A673 (cell line): ENCODE results near the gene CTNNA1. TPM values are rescaled to one million over a fixed set of nuclear protein-coding genes. Genes with fewer than 3 reads are reported as not detected.

ENCODE experiments used
- BruUV-seq: library from RNA; stranded (reverse); fragments of 400-500 nt; replicated peaks from 2 replicates; lab custom pipeline; 2021; lab: Mats Ljungman, UMichigan
- CTCF ChIA-PET: fragments of 300-600 bp; sonication (Branson Sonifier 250); formaldehyde crosslinking; loops from one replicate; lab custom pipeline; 2022; ENCODE audit warnings: antibody characterized with exemption; lab: Charles Lee
- POLR2A ChIA-PET: fragments of 300-600 bp; sonication (Branson Sonifier 250); formaldehyde crosslinking; loops from one replicate; lab custom pipeline; 2022; ENCODE audit warnings: antibody characterized with exemption; ENCODE audit not compliant: low non-redundant PET; lab: Charles Lee
- DNase-seq: peaks from one replicate; pipeline ENCODE4 v3.0.0-alpha.2; 2015; ENCODE audit warnings: low spot score
- H3K27ac ChIP-seq: fragments of 200-600 bp; sonication (generic); 2 replicates; pipeline ENCODE4 v1.5.1; 2016; ENCODE audit warnings: mixed run types, low read depth, mild to moderate bottlenecking, mixed read lengths, antibody characterized with exemption, low read length; ENCODE audit not compliant: poor library complexity, severe bottlenecking
- H3K27me3 ChIP-seq: fragments of 200-600 bp; sonication (generic); replicated peaks from 2 replicates; pipeline ENCODE4 v1.6.1; 2017; ENCODE audit warnings: mixed run types, low read depth, mild to moderate bottlenecking, mixed read lengths, antibody characterized with exemption, low read length; ENCODE audit not compliant: insufficient read depth, poor library complexity
- H3K36me3 ChIP-seq: fragments of 200-600 bp; sonication (generic); 2 replicates; pipeline ENCODE4 v1.6.1; 2016; ENCODE audit warnings: mixed run types, mild to moderate bottlenecking, mixed read lengths, antibody characterized with exemption, low read length; ENCODE audit not compliant: insufficient read depth, poor library complexity, severe bottlenecking
- H3K4me1 ChIP-seq: fragments of 200-600 bp; sonication (generic); 2 replicates; pipeline ENCODE4 v1.6.1; 2017; ENCODE audit warnings: mixed run types, mild to moderate bottlenecking, mixed read lengths, antibody characterized with exemption, low read length; ENCODE audit not compliant: insufficient read depth, poor library complexity, severe bottlenecking
- H3K4me3 ChIP-seq: fragments of 200-600 bp; sonication (generic); 2 replicates; pipeline ENCODE4 v1.5.1; 2016; ENCODE audit warnings: low read depth, mixed run types, mild to moderate bottlenecking, mixed read lengths, low read length; ENCODE audit not compliant: poor library complexity, severe bottlenecking
- H3K9me3 ChIP-seq: fragments of 200-600 bp; sonication (generic); 2 replicates; pipeline ENCODE4 v1.6.1; 2016; ENCODE audit warnings: mixed run types, low read depth, mild to moderate bottlenecking, mixed read lengths, antibody characterized with exemption, low read length; ENCODE audit not compliant: poor library complexity, severe bottlenecking
- EZH2 ChIP-seq: fragments of 200-600 bp; sonication (generic); IDR thresholded peaks from 2 replicates; pipeline ENCODE4 v1.6.1; 2017; ENCODE audit warnings: borderline replicate concordance, low read depth, mild to moderate bottlenecking, mixed read lengths, antibody characterized with exemption, low read length; ENCODE audit not compliant: poor library complexity, severe bottlenecking
- intact Hi-C: fragments of 100-400 bp; cut with micrococcal nuclease; formaldehyde crosslinking; loops from one replicate; pipeline ENCODE4 v1.10.0; 2022; ENCODE audit not compliant: unreplicated experiment
- total RNA-seq: library from RNA; stranded (reverse); gene quantifications from 2 replicates; pipeline ENCODE4 v1.2.3, GENCODE V29; 2021
- TF ChIP-seq, protein P1 (sequence below): fragments of 300-800, 200-600 bp; sonication (generic); conservative IDR thresholded peaks from 2 replicates; pipeline ENCODE4 v1.5.1; 2017; ENCODE audit warnings: low read depth, mild to moderate bottlenecking, antibody characterized with exemption, low read length, moderate library complexity, mixed read lengths

Gene CTNNA1
- total RNA-seq, 1 experiment from 2014 or later: 249 TPM

DNA sequence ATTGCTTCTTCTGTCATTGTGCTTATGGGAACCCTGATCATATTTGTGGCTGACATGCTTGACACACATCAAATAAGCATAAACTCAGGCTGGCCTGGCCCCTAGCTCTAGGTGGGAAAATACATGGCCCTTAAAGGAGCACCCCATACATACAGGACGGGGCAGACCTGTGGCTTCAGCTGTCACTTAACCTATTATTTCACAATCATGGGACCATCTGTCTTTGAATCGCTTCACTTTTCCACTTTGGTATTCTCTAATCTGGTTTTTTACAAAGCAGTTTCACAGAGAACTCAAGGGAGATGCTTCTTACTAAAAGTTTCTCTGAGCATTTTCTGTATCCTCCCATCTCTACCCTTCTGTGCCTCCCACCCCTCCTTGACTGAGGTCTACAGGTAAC, 156.5 kb downstream of the CTNNA1 start:
- Histone ChIP-seq H3K4me3 (no peak overlapping the region), H3K9me3 (no peaks in the 10 kb centered on the region), H3K27me3 (no peaks in the 10 kb centered on the region), H3K4me1 (peaks cover 7% of the 10 kb centered on the region), H3K36me3 (no peaks in the 10 kb centered on the region), H3K27ac (no peak overlapping the region)
- intact Hi-C loops: no loop called here
- TF ChIP-seq EZH2: no peak
- TF ChIP-seq, protein P1, sequence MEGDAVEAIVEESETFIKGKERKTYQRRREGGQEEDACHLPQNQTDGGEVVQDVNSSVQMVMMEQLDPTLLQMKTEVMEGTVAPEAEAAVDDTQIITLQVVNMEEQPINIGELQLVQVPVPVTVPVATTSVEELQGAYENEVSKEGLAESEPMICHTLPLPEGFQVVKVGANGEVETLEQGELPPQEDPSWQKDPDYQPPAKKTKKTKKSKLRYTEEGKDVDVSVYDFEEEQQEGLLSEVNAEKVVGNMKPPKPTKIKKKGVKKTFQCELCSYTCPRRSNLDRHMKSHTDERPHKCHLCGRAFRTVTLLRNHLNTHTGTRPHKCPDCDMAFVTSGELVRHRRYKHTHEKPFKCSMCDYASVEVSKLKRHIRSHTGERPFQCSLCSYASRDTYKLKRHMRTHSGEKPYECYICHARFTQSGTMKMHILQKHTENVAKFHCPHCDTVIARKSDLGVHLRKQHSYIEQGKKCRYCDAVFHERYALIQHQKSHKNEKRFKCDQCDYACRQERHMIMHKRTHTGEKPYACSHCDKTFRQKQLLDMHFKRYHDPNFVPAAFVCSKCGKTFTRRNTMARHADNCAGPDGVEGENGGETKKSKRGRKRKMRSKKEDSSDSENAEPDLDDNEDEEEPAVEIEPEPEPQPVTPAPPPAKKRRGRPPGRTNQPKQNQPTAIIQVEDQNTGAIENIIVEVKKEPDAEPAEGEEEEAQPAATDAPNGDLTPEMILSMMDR: no peak
- no TSS peak for BruUV-seq
- ChIA-PET POLR2A (no interaction called here), CTCF (no interaction called here)
- no peak for DNase-seq

DNA sequence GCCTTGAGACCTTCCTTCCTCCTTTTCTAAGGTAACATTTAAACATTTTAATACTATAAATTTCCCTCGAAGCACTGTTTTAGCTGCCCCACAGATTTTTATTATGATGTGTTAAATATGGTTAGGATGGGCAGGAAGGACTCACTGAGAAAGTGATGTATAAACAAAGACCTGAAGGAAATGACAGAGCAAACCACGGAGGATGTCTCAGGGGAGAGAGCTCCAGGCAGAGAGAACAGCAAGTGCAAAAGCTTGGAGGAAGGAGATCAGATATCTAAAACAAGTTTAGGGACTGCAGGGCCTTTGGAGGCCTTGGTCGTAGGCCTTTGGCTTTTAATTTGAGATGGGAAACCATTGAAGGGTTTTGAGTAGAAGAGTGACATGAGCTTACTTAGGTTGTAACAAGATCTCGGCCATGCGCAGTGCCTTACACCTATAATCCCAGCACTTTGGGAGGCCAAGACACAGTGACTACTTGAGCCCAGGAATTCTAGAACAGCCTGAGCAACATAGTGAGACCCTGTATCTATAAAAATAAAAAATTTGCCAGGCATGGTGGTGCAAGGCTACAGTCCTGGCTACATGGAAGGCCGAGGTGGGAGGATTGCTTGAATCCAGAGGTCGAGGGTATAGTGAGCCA, 157.4 kb downstream of the CTNNA1 start:
- ChIA-PET CTCF (no interaction called here), POLR2A (interaction anchor here (0.6 kb wide), 1 partner anchor 446 kb away, joined by 3 read pairs; no protein-coding TSS in a partner anchor)
- no peak for TF ChIP-seq EZH2
- TF ChIP-seq, protein P1: no peak
- intact Hi-C loops: no loop called here
- H3K4me1 ChIP-seq: peaks cover 7% of the 10 kb centered on the region
- H3K9me3 ChIP-seq: no peaks in the 10 kb centered on the region
- peak; percentile 28 for DNase-seq
- H3K4me3 ChIP-seq: no peak overlapping the region
- H3K27ac ChIP-seq: no peak overlapping the region
- no peaks in the 10 kb centered on the region for H3K36me3 ChIP-seq
- no TSS peak for BruUV-seq
- no peaks in the 10 kb centered on the region for H3K27me3 ChIP-seq

DNA sequence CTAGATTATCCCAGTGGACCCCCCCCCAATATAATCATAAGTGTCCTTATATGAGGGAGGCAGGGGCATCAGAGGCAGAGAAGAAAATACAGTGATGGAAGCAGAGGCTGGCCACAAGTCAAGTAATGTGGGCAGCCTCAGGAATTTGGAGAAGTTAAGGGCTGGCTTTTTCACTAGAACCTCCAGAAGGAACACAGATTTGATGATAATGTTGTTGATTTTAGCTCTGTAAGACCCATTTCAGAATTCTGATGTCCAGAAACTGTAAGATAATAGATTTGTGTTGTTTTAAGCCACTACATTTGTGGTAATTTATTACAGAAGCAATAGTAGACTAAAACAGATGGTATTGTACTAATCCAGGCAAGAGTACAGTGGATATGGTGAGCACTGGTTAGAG, 158.2 kb downstream of the CTNNA1 start:
- Histone ChIP-seq H3K4me1 (peaks cover 7% of the 10 kb centered on the region), H3K27me3 (no peaks in the 10 kb centered on the region), H3K27ac (no peak overlapping the region), H3K36me3 (no peaks in the 10 kb centered on the region), H3K4me3 (no peak overlapping the region), H3K9me3 (no peaks in the 10 kb centered on the region)
- DNase-seq: no peak
- ChIA-PET POLR2A (no interaction called here), CTCF (no interaction called here)
- no TSS peak for BruUV-seq
- intact Hi-C loops: no loop called here
- TF ChIP-seq, protein P1: no peak
- TF ChIP-seq EZH2: no peak
